ENCODE results near the gene PCDH9.

GRCh38 chr13:66974889-66975288 lies 255.2 kb downstream of the PCDH9 start:
- TF ChIP-seq CTCF (IDR thresholded peaks at IDR 0.05; ENCODE audit: insufficient read depth, low read length, poor library complexity, severe bottlenecking) (no peak), EZH2phosphoT487 (conservative IDR thresholded peaks at IDR 0.05; ENCODE audit: low read length) (no peak)

Data from SU-DHL-6 (cell line).